B cell (primary cell): ENCODE measurements around the gene TMEM203. TPM values are rescaled to one million over a fixed set of nuclear protein-coding genes. Genes with fewer than 3 reads are reported as not detected.
A peak's percentile ranks its signal among the peaks of the same experiment; 100 is the strongest.

Source experiments
- ATAC-seq: fragments of 200-7000 bp; cut with Tn5 transposase; one replicate; pipeline ENCODE4 v1.10.0; 2021; ENCODE audit warnings: low read depth, mild to moderate bottlenecking, moderate number of reproducible peaks, moderate library complexity
- CTCF ChIA-PET: fragments of 350-600 bp; sonication (Branson Sonifier 250); formaldehyde crosslinking; loops from one replicate; lab custom pipeline; 2021; ENCODE audit warnings: antibody characterized with exemption, inconsistent platforms; lab: Charles Lee
- POLR2A ChIA-PET: fragments of 350-600 bp; sonication (Branson Sonifier 250); formaldehyde crosslinking; loops from one replicate; lab custom pipeline; 2021; ENCODE audit warnings: antibody characterized with exemption; lab: Charles Lee
- DNase-seq: peaks from one replicate; pipeline ENCODE4 v3.0.0; 2013
- H2AFZ ChIP-seq: 2 replicates; pipeline ENCODE4 v1.6.1; 2012; ENCODE audit warnings: mild to moderate bottlenecking, low read depth, low read length; ENCODE audit not compliant: insufficient read depth, poor library complexity, severe bottlenecking
- H3K27ac ChIP-seq, 2 donors: 1 replicate in 1 of 2; 2 replicates in 1 of 2; pipeline ENCODE4 v1.5.1; 2012 to 2013; ENCODE audit warnings: low read length in 2 of 2, mild to moderate bottlenecking in 2 of 2, moderate library complexity in 1 of 2
- H3K27me3 ChIP-seq, 4 experiments: fragments of 200-600 bp in 1 of 4; sonication (generic) in 1 of 4; replicated peaks in 1 of 4; 1 replicate in 2 of 4; 2 replicates in 2 of 4; pipeline versions ENCODE4 v1.6.1 to v1.7.0; 2013 to 2016; ENCODE audit warnings: low read length in 3 of 4, mild to moderate bottlenecking in 2 of 4, mixed read lengths in 1 of 4, moderate library complexity in 1 of 4; ENCODE audit not compliant: insufficient read depth in 4 of 4, control insufficient read depth in 3 of 4; ENCODE audit errors: control extremely low read depth in 1 of 4
- H3K36me3 ChIP-seq, 2 experiments: replicated peaks in 1 of 2; 1 replicate in 1 of 2; 2 replicates in 1 of 2; pipeline versions ENCODE4 v1.6.1 to v1.7.1; 2013; ENCODE audit warnings: low read length in 1 of 2; ENCODE audit not compliant: insufficient read depth in 2 of 2, control insufficient read depth in 1 of 2; ENCODE audit errors: control extremely low read depth in 1 of 2, extremely low read depth in 1 of 2
- H3K4me1 ChIP-seq, 2 donors: fragments of 200-600 bp in 1 of 2; sonication (generic) in 1 of 2; 1 replicate in 1 of 2; 2 replicates in 1 of 2; pipeline versions ENCODE4 v1.5.1 to v1.6.1; 2013 to 2017; ENCODE audit warnings: low read length in 2 of 2; ENCODE audit not compliant: control insufficient read depth in 2 of 2, insufficient read depth in 2 of 2
- H3K4me2 ChIP-seq: replicated peaks from 2 replicates; pipeline ENCODE3; 2012; ENCODE audit warnings: mild to moderate bottlenecking, low read depth, low read length; ENCODE audit not compliant: poor library complexity, severe bottlenecking
- H3K4me3 ChIP-seq, 5 experiments: fragments of 200-600 bp in 1 of 5; sonication (generic) in 1 of 5; 1 replicate in 3 of 5; 2 replicates in 2 of 5; pipeline versions ENCODE4 v1.5.1 to v1.7.0; 2011 to 2016; ENCODE audit warnings: low read length in 4 of 5, mild to moderate bottlenecking in 4 of 5, low read depth in 2 of 5, control low read depth in 1 of 5, moderate library complexity in 1 of 5; ENCODE audit not compliant: insufficient read depth in 1 of 5; ENCODE audit errors: control extremely low read depth in 1 of 5, extremely low read depth in 1 of 5
- H3K79me2 ChIP-seq: fragments of 200-600 bp; sonication (generic); one replicate; pipeline ENCODE4 v1.6.0; 2016; ENCODE audit warnings: low read length; ENCODE audit not compliant: control insufficient read depth, insufficient read depth
- H3K9ac ChIP-seq: fragments of 200-600 bp; sonication (generic); 2 replicates; pipeline ENCODE4 v1.6.1; 2017; ENCODE audit warnings: mild to moderate bottlenecking, low read length, moderate library complexity
- H3K9me3 ChIP-seq, 3 donors: one replicate each; pipeline versions ENCODE4 v1.6.1 to v1.7.1; 2013; ENCODE audit warnings: low read length in 2 of 3; ENCODE audit not compliant: control insufficient read depth in 2 of 3, insufficient read depth in 1 of 3; ENCODE audit errors: control extremely low read depth in 1 of 3
- H4K20me1 ChIP-seq: 2 replicates; pipeline ENCODE4 v1.6.0; 2012; ENCODE audit warnings: mild to moderate bottlenecking, low read length; ENCODE audit not compliant: insufficient read depth, control insufficient read depth, poor library complexity, severe bottlenecking
- H3K27ac Mint-ChIP-seq: one replicate; pipeline ENCODE4 v1.8.0; 2021; ENCODE audit warnings: mixed read lengths
- H3K27me3 Mint-ChIP-seq: one replicate; pipeline ENCODE4 v1.8.0; 2021; ENCODE audit warnings: mixed read lengths
- H3K4me1 Mint-ChIP-seq: one replicate; pipeline ENCODE4 v1.8.0; 2021; ENCODE audit warnings: mixed read lengths
- H3K4me3 Mint-ChIP-seq: one replicate; pipeline ENCODE4 v1.8.0; 2021; ENCODE audit warnings: mixed read lengths
- H3K9me3 Mint-ChIP-seq: one replicate; pipeline ENCODE4 v1.8.0; 2022; ENCODE audit warnings: mixed read lengths; ENCODE audit not compliant: insufficient read depth
- EZH2 ChIP-seq: IDR thresholded peaks from 2 replicates; pipeline ENCODE4 v1.6.1; 2012; ENCODE audit warnings: borderline replicate concordance, low read depth, mild to moderate bottlenecking, moderate library complexity, low read length; ENCODE audit not compliant: insufficient read depth, poor library complexity, severe bottlenecking
- WGBS: methylation state at CpG from one replicate; pipeline ENCODE4 v1.1.5; 2013; ENCODE audit warnings: missing lambda C conversion rate; ENCODE audit not compliant: insufficient coverage; 5-methylcytosine and 5-hydroxymethylcytosine counted together
- intact Hi-C: fragments of 100-400 bp; cut with micrococcal nuclease; formaldehyde crosslinking; loops from one replicate; pipeline ENCODE4 v1.10.0; 2022
- polyA plus RNA-seq: library from polyadenylated mRNA; depleted of rRNA; stranded (reverse); fragments of >200 nt; gene quantifications from 2 replicates; pipeline ENCODE4 v1.2.3, GENCODE V29; 2012
- total RNA-seq, 2 donors: library from RNA; stranded (reverse); fragments of 120-200 nt in 1 of 2; gene quantifications; 1 replicate in 1 of 2; 2 replicates in 1 of 2; pipeline versions ENCODE4 v1.2.3 to v1.2.4, GENCODE V29; 2013 to 2022
- TF ChIP-seq, protein P1 (sequence below): fragments of 200-600 bp; IDR thresholded peaks from one replicate; pipeline ENCODE4 v1.8.0; 2022; ENCODE audit warnings: antibody characterized with exemption, mild to moderate bottlenecking

Gene TMEM203
- total and polyA plus RNA-seq, 2 donors (not counting 1 experiment from before 2014, with no cell fraction given) = 20.6 to 35.7 TPM

DNA sequence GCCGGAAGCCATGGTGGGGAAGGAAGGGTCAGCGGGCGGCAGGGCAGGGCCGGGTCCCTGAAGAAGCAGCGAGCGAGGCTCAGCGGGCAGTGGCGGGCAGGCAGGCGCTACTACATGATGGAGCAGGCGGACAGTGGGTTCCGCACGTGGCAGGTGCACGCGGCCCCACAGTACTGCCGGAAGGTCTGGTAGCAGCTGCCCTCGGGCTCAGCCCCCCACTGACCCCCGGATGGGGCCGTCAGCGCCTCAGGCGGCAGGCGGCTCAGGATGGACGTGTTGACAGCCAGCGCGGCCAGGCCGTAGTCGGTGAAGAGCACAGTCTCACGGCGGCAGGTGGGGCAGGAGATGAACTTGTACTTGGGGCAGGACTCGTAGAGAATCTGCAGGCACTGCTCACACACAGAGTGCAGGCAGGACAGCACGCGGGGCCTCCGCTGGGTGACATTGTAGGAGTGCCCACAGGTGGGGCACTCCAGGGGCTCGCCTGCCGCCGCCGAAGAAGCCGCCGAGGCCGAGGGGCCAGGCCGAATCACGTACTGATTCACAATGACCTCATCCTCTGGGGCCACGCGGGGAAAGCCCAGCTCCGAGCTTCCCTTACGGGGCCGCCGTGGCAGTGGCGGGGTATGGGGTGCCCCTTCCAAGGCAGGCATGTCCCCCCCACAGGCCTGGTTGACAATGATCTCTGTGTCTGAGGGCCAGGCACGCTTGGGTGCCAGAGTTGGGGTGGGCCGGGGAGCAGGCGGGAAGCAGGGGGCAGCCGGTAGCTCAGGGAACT is 15.1 kb upstream of the TMEM203 start:
- Histone ChIP-seq H3K27me3 (no peaks in the 10 kb centered on the region), H3K9me3 (no peaks in the 10 kb centered on the region), H3K79me2 (no peaks in the 10 kb centered on the region), H3K36me3 (no peaks in the 10 kb centered on the region), H3K4me1 (peaks cover 9 to 25% of the 10 kb centered on the region in 2 donors), H3K27ac (no peak overlapping the region), H3K4me2 (no peak overlapping the region), H2AFZ (no peak overlapping the region), H4K20me1 (no peaks in the 10 kb centered on the region), H3K9ac (no peak overlapping the region), H3K4me3 (no peak overlapping the region)
- H3K27me3 Mint-ChIP-seq = no peaks in the 10 kb centered on the region
- peak overlapping the region; percentile 57 for H3K4me3 Mint-ChIP-seq
- WGBS = 92% methylated on average over 52 of the region's 52 CpGs
- CTCF ChIA-PET = interaction anchor here (0.6 kb wide), 1 partner anchor 16 kb away, joined by 3 read pairs; no protein-coding TSS in a partner anchor
- H3K27ac Mint-ChIP-seq = no peak overlapping the region
- DNase-seq (no peak), ATAC-seq (no peak)
- POLR2A ChIA-PET = interaction anchor here (0.6 to 1.1 kb wide), 2 partner anchors 19 to 107 kb away, joined by 3 to 6 read pairs; partner anchors contain the start of gene TPRN
- no peaks in the 10 kb centered on the region for H3K9me3 Mint-ChIP-seq
- peaks cover 12% of the 10 kb centered on the region for H3K4me1 Mint-ChIP-seq
- TF ChIP-seq, protein P1, sequence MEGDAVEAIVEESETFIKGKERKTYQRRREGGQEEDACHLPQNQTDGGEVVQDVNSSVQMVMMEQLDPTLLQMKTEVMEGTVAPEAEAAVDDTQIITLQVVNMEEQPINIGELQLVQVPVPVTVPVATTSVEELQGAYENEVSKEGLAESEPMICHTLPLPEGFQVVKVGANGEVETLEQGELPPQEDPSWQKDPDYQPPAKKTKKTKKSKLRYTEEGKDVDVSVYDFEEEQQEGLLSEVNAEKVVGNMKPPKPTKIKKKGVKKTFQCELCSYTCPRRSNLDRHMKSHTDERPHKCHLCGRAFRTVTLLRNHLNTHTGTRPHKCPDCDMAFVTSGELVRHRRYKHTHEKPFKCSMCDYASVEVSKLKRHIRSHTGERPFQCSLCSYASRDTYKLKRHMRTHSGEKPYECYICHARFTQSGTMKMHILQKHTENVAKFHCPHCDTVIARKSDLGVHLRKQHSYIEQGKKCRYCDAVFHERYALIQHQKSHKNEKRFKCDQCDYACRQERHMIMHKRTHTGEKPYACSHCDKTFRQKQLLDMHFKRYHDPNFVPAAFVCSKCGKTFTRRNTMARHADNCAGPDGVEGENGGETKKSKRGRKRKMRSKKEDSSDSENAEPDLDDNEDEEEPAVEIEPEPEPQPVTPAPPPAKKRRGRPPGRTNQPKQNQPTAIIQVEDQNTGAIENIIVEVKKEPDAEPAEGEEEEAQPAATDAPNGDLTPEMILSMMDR = no peak
- no peak for TF ChIP-seq EZH2
- intact Hi-C loops = loop anchor here (5.0 kb wide), 1 partner anchor 387 kb away; the partner anchor contains the start of gene ARRDC1
